HEK293 (cell line): ENCODE data around the gene MGLL.

ENCODE experiments used
- CTCF ChIA-PET: fragments of 350-600 bp; formaldehyde crosslinking; extraction: SDS; loops from one replicate; lab custom pipeline; 2021; ENCODE audit warnings: antibody characterized with exemption; lab: Yijun Ruan, JAX
- POLR2A ChIA-PET: fragments of 300-600 bp; formaldehyde crosslinking; extraction: SDS; loops from one replicate; lab custom pipeline; 2020; ENCODE audit warnings: antibody characterized with exemption, inconsistent platforms; lab: Yijun Ruan, JAX
- H3K27ac ChIP-seq: fragments of 200-500 bp; sonication (Bioruptor generic); 2 replicates; pipeline ENCODE4 v1.5.1; 2014; ENCODE audit warnings: low read depth, low read length, control low read depth, inconsistent platforms; ENCODE audit errors: extremely low read depth
- H3K36me3 ChIP-seq, 2 experiments: fragments of 200-500 bp in 1 of 2; sonication (Bioruptor generic) in 1 of 2; 1 replicate in 1 of 2; 2 replicates in 1 of 2; pipeline ENCODE4 v1.5.1; 2014 to 2017; ENCODE audit warnings: inconsistent platforms in 2 of 2, low read length in 2 of 2; ENCODE audit not compliant: control insufficient read depth in 2 of 2, insufficient read depth in 1 of 2
- H3K4me1 ChIP-seq: fragments of 200-500 bp; sonication (Bioruptor generic); 2 replicates; pipeline ENCODE4 v1.5.1; 2014; ENCODE audit warnings: mild to moderate bottlenecking, low read length, inconsistent platforms; ENCODE audit not compliant: control insufficient read depth, insufficient read depth
- H3K4me3 ChIP-seq: 2 replicates; pipeline ENCODE4 v1.5.1; 2011; ENCODE audit warnings: low read depth, mild to moderate bottlenecking, control low read depth, low read length, moderate library complexity
- H3K9me3 ChIP-seq: fragments of 200-500 bp; sonication (Bioruptor generic); 2 replicates; pipeline ENCODE4 v1.5.1; 2014; ENCODE audit warnings: low read depth, low read length, inconsistent platforms; ENCODE audit not compliant: control insufficient read depth, insufficient read depth
- EGR2 ChIP-seq: fragments of 450-650 bp; formaldehyde crosslinking; IDR thresholded peaks from 2 replicates; pipeline ENCODE4 v1.5.1; 2016; ENCODE audit warnings: low read depth, missing biosample characterization, missing genetic modification characterization
- ZBTB10 ChIP-seq: fragments of 450-650 bp; formaldehyde crosslinking; IDR thresholded peaks from 2 replicates; pipeline ENCODE4 v1.5.1; 2016; ENCODE audit warnings: missing biosample characterization, missing genetic modification characterization
- ZBTB20 ChIP-seq: fragments of 450-650 bp; formaldehyde crosslinking; IDR thresholded peaks from 2 replicates; pipeline ENCODE4 v1.5.1; 2016; ENCODE audit warnings: missing biosample characterization, missing genetic modification characterization
- ZNF138 ChIP-seq: fragments of 450-650 bp; formaldehyde crosslinking; IDR thresholded peaks from 2 replicates; pipeline ENCODE4 v1.5.1; 2016; ENCODE audit warnings: missing biosample characterization, missing genetic modification characterization, borderline replicate concordance
- ZNF175 ChIP-seq: fragments of 450-650 bp; formaldehyde crosslinking; IDR thresholded peaks from 2 replicates; pipeline ENCODE4 v1.5.1; 2016; ENCODE audit warnings: missing biosample characterization, missing genetic modification characterization
- ZNF366 ChIP-seq: fragments of 450-650 bp; formaldehyde crosslinking; conservative IDR thresholded peaks from 2 replicates; pipeline ENCODE4 v1.5.1; 2016; ENCODE audit warnings: missing biosample characterization, missing genetic modification characterization
- ZNF600 ChIP-seq: fragments of 450-650 bp; formaldehyde crosslinking; IDR thresholded peaks from 2 replicates; pipeline ENCODE4 v1.5.1; 2016; ENCODE audit warnings: missing biosample characterization, missing genetic modification characterization
- ZNF629 ChIP-seq: fragments of 450-650 bp; formaldehyde crosslinking; IDR thresholded peaks from 2 replicates; pipeline ENCODE4 v1.5.1; 2017; ENCODE audit warnings: missing biosample characterization, missing genetic modification characterization
- TF ChIP-seq, protein P1 (sequence below): fragments of 450-650 bp; formaldehyde crosslinking; conservative IDR thresholded peaks from 2 replicates; pipeline ENCODE4 v1.5.1; 2016; ENCODE audit warnings: low read depth, missing biosample characterization, missing genetic modification characterization
- TF ChIP-seq, protein P2 (sequence below): fragments of 450-650 bp; formaldehyde crosslinking; IDR thresholded peaks from 2 replicates; pipeline ENCODE4 v1.5.1; 2017; ENCODE audit warnings: missing biosample characterization, missing genetic modification characterization
- TF ChIP-seq, protein P3 (sequence below): fragments of 450-650 bp; formaldehyde crosslinking; IDR thresholded peaks from 2 replicates; pipeline ENCODE4 v1.5.1; 2016; ENCODE audit warnings: missing biosample characterization, missing genetic modification characterization

The MGLL gene

GRCh38 chr3:127789990-127790881, 32.1 kb downstream of the MGLL start:
- Histone ChIP-seq H3K9me3 (no peaks in the 10 kb centered on the region), H3K4me3 (no peak overlapping the region), H3K27ac (peak overlapping the region; percentile 43), H3K4me1 (0 out of 2 replicates have a peak, but pooled peaks cover 3% of the 10 kb centered on the region), H3K36me3 (no peaks in the 10 kb centered on the region)
- TF ChIP-seq ZNF629 (tag by site-specific recombination) (peak; percentile 34; the same call in 1 of the 2 replicates), ZNF600 (tag by site-specific recombination) (no peak), ZNF366 (tag by site-specific recombination) (peak; percentile 11; the same call in 1 of the 2 replicates), ZBTB10 (peak; percentile 18; the same call in 1 of the 2 replicates), EGR2 (tag by site-specific recombination) (0 out of 2 replicates have a peak, but pooled peaks have one; percentile 13), ZNF175 (tag by site-specific recombination) (no peak), ZNF138 (tag by site-specific recombination) (no peak), ZBTB20 (tag by site-specific recombination) (peak; percentile 16; the same call in 1 of the 2 replicates)
- TF ChIP-seq, protein P1, sequence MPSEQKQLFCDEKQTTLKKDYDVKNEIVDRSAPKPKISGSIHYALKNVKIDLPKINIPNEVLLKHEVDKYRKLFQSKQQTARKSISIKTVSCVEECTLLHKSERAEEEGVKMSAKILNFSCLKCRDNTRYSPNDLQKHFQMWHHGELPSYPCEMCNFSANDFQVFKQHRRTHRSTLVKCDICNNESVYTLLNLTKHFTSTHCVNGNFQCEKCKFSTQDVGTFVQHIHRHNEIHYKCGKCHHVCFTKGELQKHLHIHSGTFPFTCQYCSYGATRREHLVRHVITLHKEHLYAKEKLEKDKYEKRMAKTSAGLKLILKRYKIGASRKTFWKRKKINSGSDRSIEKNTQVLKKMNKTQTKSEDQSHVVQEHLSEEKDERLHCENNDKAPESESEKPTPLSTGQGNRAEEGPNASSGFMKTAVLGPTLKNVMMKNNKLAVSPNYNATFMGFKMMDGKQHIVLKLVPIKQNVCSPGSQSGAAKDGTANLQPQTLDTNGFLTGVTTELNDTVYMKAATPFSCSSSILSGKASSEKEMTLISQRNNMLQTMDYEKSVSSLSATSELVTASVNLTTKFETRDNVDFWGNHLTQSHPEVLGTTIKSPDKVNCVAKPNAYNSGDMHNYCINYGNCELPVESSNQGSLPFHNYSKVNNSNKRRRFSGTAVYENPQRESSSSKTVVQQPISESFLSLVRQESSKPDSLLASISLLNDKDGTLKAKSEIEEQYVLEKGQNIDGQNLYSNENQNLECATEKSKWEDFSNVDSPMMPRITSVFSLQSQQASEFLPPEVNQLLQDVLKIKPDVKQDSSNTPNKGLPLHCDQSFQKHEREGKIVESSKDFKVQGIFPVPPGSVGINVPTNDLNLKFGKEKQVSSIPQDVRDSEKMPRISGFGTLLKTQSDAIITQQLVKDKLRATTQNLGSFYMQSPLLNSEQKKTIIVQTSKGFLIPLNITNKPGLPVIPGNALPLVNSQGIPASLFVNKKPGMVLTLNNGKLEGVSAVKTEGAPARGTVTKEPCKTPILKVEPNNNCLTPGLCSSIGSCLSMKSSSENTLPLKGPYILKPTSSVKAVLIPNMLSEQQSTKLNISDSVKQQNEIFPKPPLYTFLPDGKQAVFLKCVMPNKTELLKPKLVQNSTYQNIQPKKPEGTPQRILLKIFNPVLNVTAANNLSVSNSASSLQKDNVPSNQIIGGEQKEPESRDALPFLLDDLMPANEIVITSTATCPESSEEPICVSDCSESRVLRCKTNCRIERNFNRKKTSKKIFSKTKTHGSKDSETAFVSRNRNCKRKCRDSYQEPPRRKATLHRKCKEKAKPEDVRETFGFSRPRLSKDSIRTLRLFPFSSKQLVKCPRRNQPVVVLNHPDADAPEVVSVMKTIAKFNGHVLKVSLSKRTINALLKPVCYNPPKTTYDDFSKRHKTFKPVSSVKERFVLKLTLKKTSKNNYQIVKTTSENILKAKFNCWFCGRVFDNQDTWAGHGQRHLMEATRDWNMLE (tag by site-specific recombination): no peak
- TF ChIP-seq, protein P2, sequence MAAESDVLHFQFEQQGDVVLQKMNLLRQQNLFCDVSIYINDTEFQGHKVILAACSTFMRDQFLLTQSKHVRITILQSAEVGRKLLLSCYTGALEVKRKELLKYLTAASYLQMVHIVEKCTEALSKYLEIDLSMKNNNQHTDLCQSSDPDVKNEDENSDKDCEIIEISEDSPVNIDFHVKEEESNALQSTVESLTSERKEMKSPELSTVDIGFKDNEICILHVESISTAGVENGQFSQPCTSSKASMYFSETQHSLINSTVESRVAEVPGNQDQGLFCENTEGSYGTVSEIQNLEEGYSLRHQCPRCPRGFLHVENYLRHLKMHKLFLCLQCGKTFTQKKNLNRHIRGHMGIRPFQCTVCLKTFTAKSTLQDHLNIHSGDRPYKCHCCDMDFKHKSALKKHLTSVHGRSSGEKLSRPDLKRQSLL: 0 out of 2 replicates have a peak, but pooled peaks have one; percentile 11
- TF ChIP-seq, protein P3, sequence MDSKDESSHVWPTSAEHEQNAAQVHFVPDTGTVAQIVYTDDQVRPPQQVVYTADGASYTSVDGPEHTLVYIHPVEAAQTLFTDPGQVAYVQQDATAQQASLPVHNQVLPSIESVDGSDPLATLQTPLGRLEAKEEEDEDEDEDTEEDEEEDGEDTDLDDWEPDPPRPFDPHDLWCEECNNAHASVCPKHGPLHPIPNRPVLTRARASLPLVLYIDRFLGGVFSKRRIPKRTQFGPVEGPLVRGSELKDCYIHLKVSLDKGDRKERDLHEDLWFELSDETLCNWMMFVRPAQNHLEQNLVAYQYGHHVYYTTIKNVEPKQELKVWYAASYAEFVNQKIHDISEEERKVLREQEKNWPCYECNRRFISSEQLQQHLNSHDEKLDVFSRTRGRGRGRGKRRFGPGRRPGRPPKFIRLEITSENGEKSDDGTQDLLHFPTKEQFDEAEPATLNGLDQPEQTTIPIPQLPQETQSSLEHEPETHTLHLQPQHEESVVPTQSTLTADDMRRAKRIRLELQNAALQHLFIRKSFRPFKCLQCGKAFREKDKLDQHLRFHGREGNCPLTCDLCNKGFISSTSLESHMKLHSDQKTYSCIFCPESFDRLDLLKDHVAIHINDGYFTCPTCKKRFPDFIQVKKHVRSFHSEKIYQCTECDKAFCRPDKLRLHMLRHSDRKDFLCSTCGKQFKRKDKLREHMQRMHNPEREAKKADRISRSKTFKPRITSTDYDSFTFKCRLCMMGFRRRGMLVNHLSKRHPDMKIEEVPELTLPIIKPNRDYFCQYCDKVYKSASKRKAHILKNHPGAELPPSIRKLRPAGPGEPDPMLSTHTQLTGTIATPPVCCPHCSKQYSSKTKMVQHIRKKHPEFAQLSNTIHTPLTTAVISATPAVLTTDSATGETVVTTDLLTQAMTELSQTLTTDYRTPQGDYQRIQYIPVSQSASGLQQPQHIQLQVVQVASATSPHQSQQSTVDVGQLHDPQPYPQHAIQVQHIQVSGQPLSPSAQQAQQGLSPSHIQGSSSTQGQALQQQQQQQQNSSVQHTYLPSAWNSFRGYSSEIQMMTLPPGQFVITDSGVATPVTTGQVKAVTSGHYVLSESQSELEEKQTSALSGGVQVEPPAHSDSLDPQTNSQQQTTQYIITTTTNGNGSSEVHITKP (tag by site-specific recombination): peak; percentile 56
- CTCF ChIA-PET: interaction anchor here (0.8 to 1.4 kb wide), 7 partner anchors 10 to 169 kb away, joined by 3 to 19 read pairs (median 3); no protein-coding TSS in a partner anchor
- POLR2A ChIA-PET: interaction anchor here (0.8 to 1.1 kb wide), 3 partner anchors 27 to 33 kb away, joined by 3 to 4 read pairs (median 3); partner anchors contain the start of gene MGLL
